HG03571 (cell line): ENCODE data around the gene KRTAP5-10.
"Not testable (repeated sequence)": the region's sequence is repeated elsewhere in the genome, so short reads cannot be mapped to it uniquely, and the experiment has no call there.

Experiments used
- ATAC-seq: cut with Tn5 transposase; IDR thresholded peaks from one replicate; pipeline ENCODE4 v1.9.1; 2021; ENCODE audit not compliant: unreplicated experiment

The KRTAP5-10 gene

GRCh38 chr11:71565263-71565662 lies at the start of gene KRTAP5-10:
KRTAP5-10 (plus strand) TSS chr11:71565563; CDS start chr11:71565588, 25 bp downstream.
- no peak for ATAC-seq

- no peak for ATAC-seq
Observed at GRCh38 chr11:71518506-71519471, 46.6 kb upstream of the KRTAP5-10 start.

GRCh38 chr11:71519546-71519945 lies 45.8 kb upstream of the KRTAP5-10 start:
- ATAC-seq: no peak

- no peak for ATAC-seq
Observed at GRCh38 chr11:71525188-71525937, 40.0 kb upstream of the KRTAP5-10 start.

- ATAC-seq: no peak
Observed at GRCh38 chr11:71525938-71526495, 39.3 kb upstream of the KRTAP5-10 start.

GRCh38 chr11:71526796-71527575 lies 38.4 kb upstream of the KRTAP5-10 start, which contains the start of gene KRTAP5-7:
KRTAP5-7 (plus strand) TSS chr11:71527267; CDS start chr11:71527301, 34 bp downstream.
- ATAC-seq: not testable (repeated sequence)

- no peak for ATAC-seq
Observed at GRCh38 chr11:71527576-71528210, 37.7 kb upstream of the KRTAP5-10 start.

- ATAC-seq: no peak
Observed at GRCh38 chr11:71530602-71531001, 34.8 kb upstream of the KRTAP5-10 start.

- ATAC-seq: no peak
Observed at GRCh38 chr11:71532036-71532610, 33.2 kb upstream of the KRTAP5-10 start.

- not testable (repeated sequence) for ATAC-seq
Observed at GRCh38 chr11:71534711-71535608, 30.4 kb upstream of the KRTAP5-10 start.

GRCh38 chr11:71535825-71536224 lies 29.5 kb upstream of the KRTAP5-10 start:
- no peak for ATAC-seq

GRCh38 chr11:71537537-71537936 lies 27.8 kb upstream of the KRTAP5-10 start:
- no peak for ATAC-seq

- not testable (repeated sequence) for ATAC-seq
Observed at GRCh38 chr11:71537977-71538665, 27.2 kb upstream of the KRTAP5-10 start, which contains the start of gene KRTAP5-8. KRTAP5-8 (plus strand) TSS chr11:71538025; CDS start chr11:71538056, 31 bp downstream.

- no peak for ATAC-seq
Observed at GRCh38 chr11:71538666-71538990, 26.7 kb upstream of the KRTAP5-10 start.

- no peak for ATAC-seq
Observed at GRCh38 chr11:71539017-71539416, 26.3 kb upstream of the KRTAP5-10 start.

GRCh38 chr11:71539971-71540370 lies 25.4 kb upstream of the KRTAP5-10 start:
- ATAC-seq: not testable (repeated sequence)

- ATAC-seq: not testable (repeated sequence)
Observed at GRCh38 chr11:71540521-71541304, 24.6 kb upstream of the KRTAP5-10 start.
